ENCODE results near the gene WDR54.
"Not testable (repeated sequence)": the region's sequence is repeated elsewhere in the genome, so short reads cannot be mapped to it uniquely, and the experiment has no call there.

The WDR54 gene

GRCh38 chr2:74457129-74457548 is 35.6 kb downstream of the WDR54 start:
- no peak for DNase-seq (ENCODE audit: low read depth in 2 of 2)

- peak; percentile 75 to 82 for DNase-seq (ENCODE audit: low read depth in 2 of 2)
These were observed 36.1 kb downstream of the WDR54 start for GRCh38 chr2:74457549-74458131.

GRCh38 chr2:74458132-74458937 is 36.8 kb downstream of the WDR54 start, which contains the start of gene WBP1:
WBP1 (plus strand) TSS chr2:74458438; CDS start chr2:74458603, 165 bp downstream.
- DNase-seq (ENCODE audit: low read depth in 2 of 2) = peak; percentile 92 to 96

- DNase-seq (ENCODE audit: low read depth in 2 of 2) = no peak
These were observed 37.4 kb downstream of the WDR54 start for GRCh38 chr2:74458938-74459363.

- not testable (repeated sequence) for DNase-seq (ENCODE audit: low read depth in 2 of 2)
These were observed 38.1 kb downstream of the WDR54 start for GRCh38 chr2:74459503-74460118.

- not testable (repeated sequence) for DNase-seq (ENCODE audit: low read depth in 2 of 2)
These were observed 38.7 kb downstream of the WDR54 start for GRCh38 chr2:74460187-74460586.

- DNase-seq (ENCODE audit: low read depth in 2 of 2) = no peak
These were observed 39.9 kb downstream of the WDR54 start for GRCh38 chr2:74461187-74462053.

GRCh38 chr2:74462054-74462785 is 40.7 kb downstream of the WDR54 start:
- DNase-seq (ENCODE audit: low read depth in 2 of 2) = no peak

- no peak for DNase-seq (ENCODE audit: low read depth in 2 of 2)
These were observed 41.2 kb downstream of the WDR54 start for GRCh38 chr2:74462786-74463105.

- DNase-seq (ENCODE audit: low read depth in 2 of 2) = no peak
These were observed 42.9 kb downstream of the WDR54 start for GRCh38 chr2:74464406-74464805.

GRCh38 chr2:74470742-74471141 is 49.2 kb downstream of the WDR54 start:
- not testable (repeated sequence) for DNase-seq (ENCODE audit: low read depth in 2 of 2)

- DNase-seq (ENCODE audit: low read depth in 2 of 2) = no peak
These were observed 50.0 kb downstream of the WDR54 start for GRCh38 chr2:74471332-74472065.

GRCh38 chr2:74472086-74472944 is 50.8 kb downstream of the WDR54 start, which contains the start of gene MRPL53:
MRPL53 (minus strand) TSS chr2:74472680; CDS start chr2:74472660, 20 bp downstream.
- peak; percentile 92 for DNase-seq (ENCODE audit: low read depth in 2 of 2)

- DNase-seq (ENCODE audit: low read depth in 2 of 2) = no peak
These were observed 51.4 kb downstream of the WDR54 start for GRCh38 chr2:74472945-74473258.

GRCh38 chr2:74474481-74474880 is 53.0 kb downstream of the WDR54 start:
- DNase-seq (ENCODE audit: low read depth in 2 of 2) = no peak

- no peak for DNase-seq (ENCODE audit: low read depth in 2 of 2)
These were observed 53.4 kb downstream of the WDR54 start for GRCh38 chr2:74474899-74475298.
